SU-DHL-6 (cell line): ENCODE measurements around the gene CRYGD.
"Not testable (repeated sequence)": the region's sequence is repeated elsewhere in the genome, so short reads cannot be mapped to it uniquely, and the experiment has no call there.

Source experiments
- H2AFZ ChIP-seq: fragments of 200-600 bp; sonication (generic); 2 replicates; pipeline ENCODE4 v1.6.1; 2014; ENCODE audit warnings: low read depth, mild to moderate bottlenecking, moderate library complexity, mixed read lengths, antibody characterized with exemption, low read length; ENCODE audit not compliant: severe bottlenecking
- H3F3A ChIP-seq: fragments of 200-600 bp; shearing (Covaris generic); 2 replicates; pipeline ENCODE4 v1.6.0; 2016; ENCODE audit warnings: antibody characterized with exemption, mild to moderate bottlenecking; ENCODE audit not compliant: insufficient read depth
- H3K27ac ChIP-seq: fragments of 200-600 bp; sonication (generic); 2 replicates; pipeline ENCODE4 v1.5.1; 2016; ENCODE audit warnings: low read depth, mild to moderate bottlenecking, low read length, moderate library complexity, mixed read lengths
- H3K27me3 ChIP-seq: fragments of 200-600 bp; sonication (generic), shearing (Covaris generic); 2 replicates; pipeline ENCODE4 v1.6.0; 2014; ENCODE audit warnings: mild to moderate bottlenecking, low read length
- H3K36me3 ChIP-seq: fragments of 200-600 bp; sonication (generic); 2 replicates; pipeline ENCODE4 v1.6.1; 2014; ENCODE audit warnings: mild to moderate bottlenecking, low read length, mixed read lengths
- H3K4me2 ChIP-seq: fragments of 300-600, 200-600 bp; shearing (Covaris generic), sonication (generic); 2 replicates; pipeline ENCODE4 v1.6.0; 2014; ENCODE audit warnings: low read length, low read depth, mild to moderate bottlenecking; ENCODE audit not compliant: poor library complexity, severe bottlenecking
- H3K4me3 ChIP-seq: fragments of 200-600 bp; sonication (generic); 2 replicates; pipeline ENCODE4 v1.5.1; 2014; ENCODE audit warnings: antibody characterized with exemption, low read length, mild to moderate bottlenecking, mixed read lengths; ENCODE audit not compliant: insufficient read depth, poor library complexity, severe bottlenecking
- H3K79me2 ChIP-seq: fragments of 200-600 bp; sonication (generic); 2 replicates; pipeline ENCODE4 v1.6.1; 2014; ENCODE audit warnings: mild to moderate bottlenecking, low read length, moderate library complexity; ENCODE audit not compliant: insufficient read depth
- H3K9ac ChIP-seq: fragments of 200-600 bp; sonication (generic); 2 replicates; pipeline ENCODE4 v1.7.0; 2014; ENCODE audit warnings: mild to moderate bottlenecking, low read length
- H3K9me2 ChIP-seq: fragments of 200-600 bp; sonication (generic); replicated peaks from 2 replicates; pipeline ENCODE4 v1.6.1; 2014; ENCODE audit warnings: low read length; ENCODE audit not compliant: insufficient read depth
- H3K9me3 ChIP-seq: fragments of 200-600 bp; sonication (generic); 2 replicates; pipeline ENCODE4 v1.6.1; 2014; ENCODE audit warnings: low read length, mixed read lengths; ENCODE audit not compliant: insufficient read depth
- H4K20me1 ChIP-seq: fragments of 200-600 bp; sonication (generic); 2 replicates; pipeline ENCODE4 v1.6.1; 2014; ENCODE audit warnings: low read depth, mild to moderate bottlenecking, antibody characterized with exemption, low read length, moderate library complexity, mixed read lengths
- EZH2phosphoT487 ChIP-seq: fragments of 200-600 bp; sonication (generic), shearing (Covaris generic); conservative IDR thresholded peaks from 2 replicates; pipeline ENCODE4 v1.6.1; 2018; ENCODE audit warnings: mild to moderate bottlenecking, antibody characterized with exemption, low read length, moderate library complexity, mixed read lengths
- TF ChIP-seq, protein P1 (sequence below): fragments of 200-600 bp; sonication (generic); IDR thresholded peaks from one replicate; pipeline ENCODE4 v1.5.1; 2017; ENCODE audit warnings: antibody characterized with exemption, mild to moderate bottlenecking, low read length, moderate library complexity; ENCODE audit not compliant: insufficient read depth, poor library complexity, severe bottlenecking

CRYGD gene

DNA sequence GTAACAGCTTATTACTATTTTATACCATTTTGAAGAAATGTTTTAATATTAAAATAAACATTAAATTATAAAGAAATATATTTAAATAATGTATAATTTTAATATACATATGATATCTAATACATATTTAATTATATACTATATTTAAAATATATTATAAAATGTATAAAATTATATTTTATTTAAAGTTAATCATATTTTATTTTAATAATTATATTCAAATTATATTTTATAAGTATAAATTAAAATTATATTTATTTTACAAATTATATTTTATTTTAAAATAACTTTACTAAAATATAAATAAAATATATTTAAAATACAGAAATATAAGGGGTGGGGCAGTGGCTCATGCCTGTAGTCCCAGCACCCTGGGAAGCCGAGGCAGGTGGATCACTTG, 2.1 kb downstream of the CRYGD start:
- Histone ChIP-seq H3K4me3 (no peak overlapping the region), H3K9ac (no peak overlapping the region), H4K20me1 (no peaks in the 10 kb centered on the region), H3K9me2 (no peaks in the 10 kb centered on the region), H3K79me2 (no peaks in the 10 kb centered on the region), H3K36me3 (no peaks in the 10 kb centered on the region), H3K27me3 (no peaks in the 10 kb centered on the region), H3F3A (no peaks in the 10 kb centered on the region), H3K4me2 (no peak overlapping the region), H3K27ac (no peak overlapping the region), H2AFZ (no peak overlapping the region), H3K9me3 (no peaks in the 10 kb centered on the region)
- no peak for TF ChIP-seq EZH2phosphoT487
- TF ChIP-seq, protein P1, sequence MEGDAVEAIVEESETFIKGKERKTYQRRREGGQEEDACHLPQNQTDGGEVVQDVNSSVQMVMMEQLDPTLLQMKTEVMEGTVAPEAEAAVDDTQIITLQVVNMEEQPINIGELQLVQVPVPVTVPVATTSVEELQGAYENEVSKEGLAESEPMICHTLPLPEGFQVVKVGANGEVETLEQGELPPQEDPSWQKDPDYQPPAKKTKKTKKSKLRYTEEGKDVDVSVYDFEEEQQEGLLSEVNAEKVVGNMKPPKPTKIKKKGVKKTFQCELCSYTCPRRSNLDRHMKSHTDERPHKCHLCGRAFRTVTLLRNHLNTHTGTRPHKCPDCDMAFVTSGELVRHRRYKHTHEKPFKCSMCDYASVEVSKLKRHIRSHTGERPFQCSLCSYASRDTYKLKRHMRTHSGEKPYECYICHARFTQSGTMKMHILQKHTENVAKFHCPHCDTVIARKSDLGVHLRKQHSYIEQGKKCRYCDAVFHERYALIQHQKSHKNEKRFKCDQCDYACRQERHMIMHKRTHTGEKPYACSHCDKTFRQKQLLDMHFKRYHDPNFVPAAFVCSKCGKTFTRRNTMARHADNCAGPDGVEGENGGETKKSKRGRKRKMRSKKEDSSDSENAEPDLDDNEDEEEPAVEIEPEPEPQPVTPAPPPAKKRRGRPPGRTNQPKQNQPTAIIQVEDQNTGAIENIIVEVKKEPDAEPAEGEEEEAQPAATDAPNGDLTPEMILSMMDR = no peak

DNA sequence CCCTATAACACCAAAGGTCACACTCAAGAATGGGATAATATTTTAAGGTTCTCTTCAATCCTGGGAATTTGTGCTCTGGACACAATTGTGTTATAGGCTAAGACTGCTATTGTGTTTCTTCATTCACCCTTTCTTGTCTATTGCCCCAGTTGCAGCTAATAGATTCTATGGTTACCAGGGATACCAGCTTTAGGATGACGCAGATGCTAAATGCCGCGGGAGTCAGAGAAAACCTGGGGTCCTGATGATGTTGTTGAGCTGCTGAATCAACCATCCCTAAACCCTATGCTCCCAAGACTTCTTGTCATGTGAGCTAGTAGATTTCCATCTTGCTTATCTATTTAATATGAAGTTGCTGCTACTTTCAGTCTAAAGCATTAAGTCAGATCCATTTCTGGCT, 5.4 kb downstream of the CRYGD start:
- H3K36me3 ChIP-seq = no peaks in the 10 kb centered on the region
- no peak overlapping the region for H2AFZ ChIP-seq
- no peaks in the 10 kb centered on the region for H3K9me3 ChIP-seq
- H3F3A ChIP-seq = no peaks in the 10 kb centered on the region
- TF ChIP-seq, protein P1 = no peak
- no peak for TF ChIP-seq EZH2phosphoT487
- no peaks in the 10 kb centered on the region for H4K20me1 ChIP-seq
- no peak overlapping the region for H3K9ac ChIP-seq
- H3K9me2 ChIP-seq = no peaks in the 10 kb centered on the region
- H3K27me3 ChIP-seq = no peaks in the 10 kb centered on the region
- H3K79me2 ChIP-seq = no peaks in the 10 kb centered on the region
- no peak overlapping the region for H3K4me2 ChIP-seq
- H3K4me3 ChIP-seq = no peak overlapping the region
- H3K27ac ChIP-seq = no peak overlapping the region

DNA sequence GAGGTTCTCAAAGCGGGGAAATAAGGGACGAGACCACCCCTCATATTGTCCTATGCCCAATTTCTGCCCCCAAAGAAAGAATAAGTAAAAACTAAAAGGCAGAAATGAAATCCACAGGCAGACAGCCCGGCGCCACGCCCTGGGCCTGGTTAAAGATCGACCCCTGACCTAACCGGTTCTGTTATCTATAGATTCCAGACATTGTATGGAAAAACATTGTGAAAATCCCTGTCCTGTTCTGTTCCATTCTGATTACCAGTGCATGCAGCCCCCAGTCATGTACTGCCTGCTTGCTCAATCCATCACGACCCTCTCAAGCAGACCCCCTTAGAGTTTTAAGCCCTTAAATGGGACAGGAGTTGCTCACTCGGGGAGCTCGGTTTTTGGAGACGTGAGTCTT, 6.9 kb downstream of the CRYGD start:
- H3K79me2 ChIP-seq, H3K27me3 ChIP-seq, H2AFZ ChIP-seq, H3F3A ChIP-seq, H3K4me2 ChIP-seq, H3K9me3 ChIP-seq, H3K4me3 ChIP-seq, H3K9me2 ChIP-seq, H3K9ac ChIP-seq, H4K20me1 ChIP-seq, H3K27ac ChIP-seq, H3K36me3 ChIP-seq: not testable (repeated sequence)

DNA sequence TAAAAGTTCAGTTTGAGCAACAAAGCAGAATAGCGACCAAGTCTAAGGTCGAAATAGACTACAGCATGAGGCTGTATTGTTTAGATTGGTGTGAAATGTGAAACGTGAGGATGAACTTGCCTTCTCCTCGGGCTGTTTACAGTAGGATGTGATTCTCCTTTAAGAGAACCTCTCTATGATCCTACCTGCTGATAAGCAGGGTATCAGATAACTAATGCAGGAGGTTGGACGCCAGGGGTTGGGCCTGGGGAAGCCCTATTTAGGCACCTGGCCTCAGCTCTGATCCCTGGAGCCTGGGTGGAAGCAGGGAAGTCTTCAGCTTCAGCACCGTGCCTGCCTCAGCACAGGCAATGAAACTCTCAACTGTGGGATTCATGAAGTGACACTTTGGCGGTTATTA, 11.4 kb downstream of the CRYGD start:
- no peak overlapping the region for H2AFZ ChIP-seq
- no peaks in the 10 kb centered on the region for H3K36me3 ChIP-seq
- TF ChIP-seq, protein P1 = no peak
- TF ChIP-seq EZH2phosphoT487 = no peak
- H3K27ac ChIP-seq = no peak overlapping the region
- no peaks in the 10 kb centered on the region for H3K9me2 ChIP-seq
- no peak overlapping the region for H3K4me2 ChIP-seq
- H3F3A ChIP-seq = no peaks in the 10 kb centered on the region
- no peaks in the 10 kb centered on the region for H4K20me1 ChIP-seq
- no peaks in the 10 kb centered on the region for H3K9me3 ChIP-seq
- H3K79me2 ChIP-seq = no peaks in the 10 kb centered on the region
- H3K27me3 ChIP-seq = no peaks in the 10 kb centered on the region
- H3K4me3 ChIP-seq = no peak overlapping the region
- H3K9ac ChIP-seq = no peak overlapping the region

DNA sequence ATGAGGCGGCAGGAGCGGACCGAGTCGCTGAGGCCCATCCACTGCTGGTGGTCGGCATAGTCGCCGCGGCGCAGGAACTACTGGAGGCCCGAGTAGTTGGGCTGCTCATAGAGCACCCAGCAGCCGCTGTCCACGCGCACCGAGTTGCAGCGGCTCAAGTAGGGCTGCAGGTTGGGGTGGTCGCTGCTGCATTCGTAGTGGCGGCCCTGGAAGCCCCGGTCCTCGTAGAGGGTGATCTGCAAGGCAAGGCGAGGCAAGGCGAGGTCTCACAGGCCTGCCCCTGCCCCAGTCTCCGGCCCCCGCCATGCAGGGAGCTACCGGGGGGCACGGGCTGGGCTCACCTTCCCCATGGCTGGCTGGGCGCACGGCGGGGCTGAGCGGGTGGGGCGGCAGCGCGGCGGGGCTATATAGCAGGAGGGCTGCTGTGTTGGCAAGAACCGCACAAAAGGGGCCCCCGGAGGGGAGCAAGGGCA, 12.0 kb downstream of the CRYGD start:
- H3K4me2 ChIP-seq, H3K36me3 ChIP-seq, H3K9me2 ChIP-seq, H3K79me2 ChIP-seq, H3K27ac ChIP-seq, H4K20me1 ChIP-seq, H3K9me3 ChIP-seq, H2AFZ ChIP-seq, H3F3A ChIP-seq, H3K9ac ChIP-seq, H3K27me3 ChIP-seq, H3K4me3 ChIP-seq: not testable (repeated sequence)
